Measurements from ENCODE around the gene IL17RC. TPM values are rescaled to one million over a fixed set of nuclear protein-coding genes. Genes with fewer than 3 reads are reported as not detected.
"Not testable (repeated sequence)": the region's sequence is repeated elsewhere in the genome, so short reads cannot be mapped to it uniquely, and the experiment has no call there.

The IL17RC gene
- polyA plus RNA-seq (2012; ENCODE audit: insufficient read depth, insufficient read length, low read depth): 6.3 TPM

GRCh38 chr3:9916734-9917680 is at the start of gene IL17RC:
TSS of gene IL17RC (plus strand) at chr3:9917098. CDS start at chr3:9917316, 218 bp downstream.
- peak; percentile 64 for DNase-seq

GRCh38 chr3:9867106-9867505 is 49.8 kb upstream of the IL17RC start:
- H3K36me3 ChIP-seq: no peaks in the 10 kb centered on the region
- no peaks in the 10 kb centered on the region for H3K9me3 ChIP-seq
- TF ChIP-seq CTCF (IDR thresholded peaks at IDR 0.05; ENCODE audit: low read depth, low read length): no peak
- DNase-seq: no peak
- H3K27me3 ChIP-seq: no peaks in the 10 kb centered on the region
- H3K4me1 ChIP-seq: no peaks in the 10 kb centered on the region
- H3K4me3 ChIP-seq (ENCODE audit: low read depth, low read length): no peak overlapping the region

More at GRCh38 chr3:9916734-9917680, at the start of gene IL17RC:
- no peak for TF ChIP-seq CTCF (IDR thresholded peaks at IDR 0.05; ENCODE audit: low read depth, low read length)
- Histone ChIP-seq H3K36me3 (no peaks in the 10 kb centered on the region), H3K9me3 (no peaks in the 10 kb centered on the region), H3K4me3 (ENCODE audit: low read depth, low read length) (peak within 1 kb of the TSS; percentile 55), H3K27me3 (no peaks in the 10 kb centered on the region), H3K4me1 (peaks cover 5% of the 10 kb centered on the region; the same call in 1 of the 2 replicates)

GRCh38 chr3:9869955-9870354 is 46.9 kb upstream of the IL17RC start:
- H3K4me1 ChIP-seq: no peaks in the 10 kb centered on the region
- H3K9me3 ChIP-seq: no peaks in the 10 kb centered on the region
- DNase-seq: no peak
- no peak for TF ChIP-seq CTCF (IDR thresholded peaks at IDR 0.05; ENCODE audit: low read depth, low read length)
- H3K27me3 ChIP-seq: no peaks in the 10 kb centered on the region
- H3K4me3 ChIP-seq (ENCODE audit: low read depth, low read length): no peak overlapping the region
- H3K36me3 ChIP-seq: no peaks in the 10 kb centered on the region

- no peak for DNase-seq
- Histone ChIP-seq H3K27me3 (no peaks in the 10 kb centered on the region), H3K4me1 (no peaks in the 10 kb centered on the region), H3K36me3 (no peaks in the 10 kb centered on the region), H3K4me3 (ENCODE audit: low read depth, low read length) (no peak overlapping the region), H3K9me3 (no peaks in the 10 kb centered on the region)
- TF ChIP-seq CTCF (IDR thresholded peaks at IDR 0.05; ENCODE audit: low read depth, low read length): no peak
These were observed 45.9 kb upstream of the IL17RC start for GRCh38 chr3:9870978-9871377.

- not testable (repeated sequence) for H3K27me3 ChIP-seq; DNase-seq; H3K4me1 ChIP-seq; H3K4me3 ChIP-seq (ENCODE audit: low read depth, low read length); H3K9me3 ChIP-seq; H3K36me3 ChIP-seq
These were observed 44.8 kb upstream of the IL17RC start for GRCh38 chr3:9872067-9872466.

- TF ChIP-seq CTCF (IDR thresholded peaks at IDR 0.05; ENCODE audit: low read depth, low read length): no peak
- no peaks in the 10 kb centered on the region for H3K9me3 ChIP-seq
- no peaks in the 10 kb centered on the region for H3K27me3 ChIP-seq
- H3K4me1 ChIP-seq: no peaks in the 10 kb centered on the region
- DNase-seq: no peak
- H3K4me3 ChIP-seq (ENCODE audit: low read depth, low read length): no peak overlapping the region
- H3K36me3 ChIP-seq: no peaks in the 10 kb centered on the region
These were observed 41.5 kb upstream of the IL17RC start for GRCh38 chr3:9875448-9875847.

GRCh38 chr3:9876255-9876654 is 40.6 kb upstream of the IL17RC start:
- not testable (repeated sequence) for H3K4me1 ChIP-seq; DNase-seq; H3K9me3 ChIP-seq; H3K36me3 ChIP-seq; H3K4me3 ChIP-seq (ENCODE audit: low read depth, low read length); H3K27me3 ChIP-seq
